ENCODE measurements around the gene DCC.

The DCC gene

GRCh38 chr18:52844323-52844722 is 504.3 kb downstream of the DCC start:
- no peak for DNase-seq

GRCh38 chr18:52845036-52845435 is 505.0 kb downstream of the DCC start:
- no peak for DNase-seq

- DNase-seq: no peak
Observed at GRCh38 chr18:52850031-52850560, 510.1 kb downstream of the DCC start.

DNA sequence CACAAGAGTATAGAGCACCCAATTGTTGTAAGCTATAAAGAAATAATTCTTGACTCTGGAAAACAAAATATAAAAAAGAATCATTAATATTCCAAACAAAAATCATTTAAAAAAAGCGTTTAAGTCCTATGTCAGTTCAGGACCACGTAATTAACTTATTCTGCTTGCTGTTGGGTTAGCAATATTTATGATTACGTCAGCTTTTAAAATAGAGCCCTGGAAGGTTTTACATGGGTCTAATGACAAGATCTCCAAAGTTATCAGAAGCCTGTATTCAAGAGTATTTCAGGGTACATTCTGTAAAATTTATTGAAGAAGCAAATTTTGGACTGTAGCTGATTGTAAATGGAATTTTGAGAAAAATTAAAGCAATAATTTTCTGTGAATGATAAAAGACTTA is 521.6 kb downstream of the DCC start:
- DNase-seq: no peak

- DNase-seq: no peak
Observed at GRCh38 chr18:52869349-52869923, 529.4 kb downstream of the DCC start.

DNA sequence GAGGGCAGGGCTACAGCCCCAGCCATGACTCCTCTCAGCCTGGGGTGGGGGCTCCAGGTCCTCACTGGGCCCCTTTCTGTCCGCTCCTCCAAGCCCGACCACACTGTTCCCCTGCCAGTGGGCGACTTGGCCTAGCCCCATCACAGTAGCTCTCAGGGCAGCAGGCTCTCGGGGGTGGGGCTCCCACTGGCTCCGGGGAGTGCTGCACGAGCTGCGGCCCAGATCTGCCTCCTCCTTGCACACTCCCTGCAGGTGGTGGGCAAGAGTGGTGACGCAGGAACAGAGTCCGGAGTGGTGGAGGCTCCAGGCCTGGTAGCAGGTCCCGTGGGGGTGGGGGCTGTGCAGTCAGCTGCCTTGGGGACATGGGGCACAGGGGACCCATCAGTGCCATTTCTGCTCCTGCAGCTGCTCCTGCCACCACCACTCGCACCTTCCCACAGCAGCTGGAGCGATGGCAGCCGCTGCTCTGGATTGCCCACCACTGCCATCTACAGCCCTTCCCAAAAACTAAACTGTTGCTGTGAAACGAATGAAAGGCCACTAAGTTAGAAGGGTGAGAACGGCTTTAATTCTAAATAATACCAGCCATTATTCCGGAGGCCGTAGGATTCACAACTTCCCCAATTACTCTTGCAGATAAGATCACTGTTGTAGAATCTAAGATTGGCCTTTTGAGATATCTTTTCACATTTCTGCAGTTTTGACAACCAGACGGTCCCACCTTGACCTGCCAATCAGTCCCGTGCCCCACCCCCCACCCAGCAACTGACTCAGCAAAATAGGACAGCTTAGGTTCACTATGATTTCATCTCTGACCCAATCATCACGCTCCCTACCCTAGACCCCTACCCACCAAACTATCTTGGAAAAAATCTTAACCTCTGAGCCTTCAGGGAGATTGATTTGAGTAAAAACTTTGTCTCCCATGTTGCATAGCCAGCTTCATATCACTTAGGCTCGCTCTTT is 530.2 kb downstream of the DCC start:
- no peak for DNase-seq

- DNase-seq: no peak
Observed at GRCh38 chr18:52874774-52875173, 534.8 kb downstream of the DCC start.

DNA sequence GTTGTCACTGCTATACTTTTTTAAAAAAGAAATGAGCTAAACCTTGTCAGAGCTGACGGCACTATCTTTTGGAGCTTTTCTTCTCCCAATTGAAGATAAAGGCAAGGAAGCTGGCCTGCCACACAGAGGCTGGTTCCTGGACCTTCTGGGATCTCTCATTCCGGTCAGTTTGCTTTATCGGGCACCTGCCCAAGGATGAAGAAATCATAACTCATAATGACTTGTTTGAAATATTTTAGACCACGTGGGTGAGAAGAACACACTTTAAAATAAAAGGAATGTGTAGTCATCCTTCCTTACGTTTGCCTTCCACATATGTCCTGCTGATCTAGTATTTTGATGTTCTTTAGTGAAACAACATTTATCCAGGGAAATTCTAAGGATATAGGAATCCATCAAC is 535.7 kb downstream of the DCC start:
- DNase-seq: no peak

GRCh38 chr18:52888014-52888413 is 548.0 kb downstream of the DCC start:
- no peak for DNase-seq

DNA sequence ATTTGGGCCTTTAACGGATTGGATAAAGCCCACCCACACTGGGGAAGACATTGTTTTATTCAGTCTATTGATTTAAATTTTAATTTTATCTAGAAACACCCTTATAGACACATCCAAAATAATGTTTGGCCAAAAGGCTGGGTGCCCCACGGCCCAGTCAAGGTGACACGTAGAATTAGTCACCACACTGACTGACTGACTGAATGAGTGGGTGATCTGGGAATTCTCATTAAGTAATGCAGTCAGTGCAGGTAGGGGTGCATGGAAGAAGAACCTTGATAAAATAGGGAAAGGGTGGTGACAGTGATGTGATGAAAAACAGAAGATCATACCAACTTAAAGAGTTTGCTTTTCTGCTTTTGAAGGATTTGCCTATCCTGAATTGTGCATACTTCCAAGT is 554.8 kb downstream of the DCC start:
- DNase-seq: no peak

GRCh38 chr18:52897611-52898484 is 557.9 kb downstream of the DCC start:
- no peak for DNase-seq

DNA sequence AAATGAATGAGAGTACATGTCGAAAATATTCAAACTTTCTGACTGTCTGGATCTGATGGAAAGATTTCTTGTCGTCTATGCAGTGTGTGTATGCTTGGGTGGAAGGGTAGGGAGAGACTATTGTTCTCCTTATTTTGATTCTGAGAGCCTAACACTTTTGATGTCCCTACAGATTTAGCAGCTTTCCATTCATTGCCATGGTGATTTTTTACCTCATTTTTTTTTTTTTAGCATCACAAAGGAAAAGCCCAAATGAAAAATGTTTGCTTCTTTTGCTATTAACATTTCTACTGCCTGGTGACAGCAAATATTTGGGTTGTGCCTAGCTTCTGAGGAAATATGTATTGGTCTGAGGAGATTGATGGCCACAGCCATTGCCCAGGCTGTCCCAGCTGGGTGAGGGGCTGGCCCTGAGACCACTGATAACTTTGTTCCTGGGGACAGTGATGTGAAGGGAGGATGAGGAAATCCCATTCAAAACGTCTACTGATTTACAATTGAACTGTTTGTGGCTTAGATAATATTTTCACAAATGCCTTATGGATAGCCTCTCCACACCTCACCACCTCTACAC is 558.6 kb downstream of the DCC start:
- no peak for DNase-seq

DNA sequence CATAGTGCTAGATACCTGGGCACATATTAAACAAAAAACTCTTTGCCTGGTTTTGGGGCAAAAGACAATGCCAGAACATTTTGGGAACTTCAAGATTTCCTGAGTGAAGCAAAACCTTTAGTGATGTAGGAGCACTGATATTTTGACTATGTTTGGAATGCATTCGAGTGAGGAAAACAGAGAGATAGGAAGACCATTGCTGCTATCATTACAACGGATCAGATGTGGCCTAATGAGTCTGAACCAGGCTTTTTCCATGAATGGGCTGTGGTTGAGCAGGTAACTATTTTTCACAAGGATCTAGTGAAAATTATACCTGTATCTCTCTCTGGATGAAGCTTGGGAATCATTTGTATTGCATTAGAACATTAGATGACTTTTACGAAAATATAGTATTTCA is 562.2 kb downstream of the DCC start:
- DNase-seq: no peak

DNA sequence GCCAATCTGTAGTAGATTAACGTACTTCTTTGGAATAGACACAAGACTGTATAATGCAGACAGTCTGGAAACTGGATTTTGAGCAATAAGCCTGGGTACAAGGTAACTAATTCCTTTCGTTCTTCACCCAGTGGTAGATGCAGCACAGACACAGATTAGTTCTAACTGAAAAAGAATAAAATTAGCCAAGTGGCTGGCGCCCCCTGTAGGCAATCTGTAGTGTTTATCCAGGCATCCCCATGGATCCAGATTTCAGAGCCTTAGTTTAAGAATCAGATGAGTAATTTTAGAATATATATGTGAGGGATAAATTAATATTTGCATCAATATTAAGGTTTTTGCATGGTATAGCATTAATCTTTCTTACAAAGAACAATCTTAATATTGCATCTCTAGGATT is 563.9 kb downstream of the DCC start:
- DNase-seq: no peak

GRCh38 chr18:52907543-52908308 is 567.7 kb downstream of the DCC start:
- DNase-seq: no peak

DNA sequence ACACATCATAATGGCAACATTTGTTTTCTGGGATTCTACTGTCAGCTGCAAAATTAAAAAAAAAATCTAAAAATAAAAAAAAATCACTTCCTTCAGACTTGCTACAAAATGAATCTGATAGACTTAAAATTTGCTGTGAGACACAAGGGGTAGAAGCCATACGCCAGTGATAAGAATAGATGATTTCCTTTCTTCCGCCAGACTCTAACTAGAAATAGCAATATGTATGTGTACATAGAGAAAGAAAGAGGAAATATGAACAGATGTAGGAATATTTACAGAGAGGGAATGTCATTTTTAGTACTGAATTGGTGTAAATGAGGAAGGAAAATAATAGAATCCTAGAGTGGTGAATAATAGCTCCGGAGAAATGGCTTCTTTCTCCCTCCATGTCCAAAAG is 574.2 kb downstream of the DCC start:
- no peak for DNase-seq

- DNase-seq: no peak
Observed at GRCh38 chr18:52920665-52921064, 580.7 kb downstream of the DCC start.

DNA sequence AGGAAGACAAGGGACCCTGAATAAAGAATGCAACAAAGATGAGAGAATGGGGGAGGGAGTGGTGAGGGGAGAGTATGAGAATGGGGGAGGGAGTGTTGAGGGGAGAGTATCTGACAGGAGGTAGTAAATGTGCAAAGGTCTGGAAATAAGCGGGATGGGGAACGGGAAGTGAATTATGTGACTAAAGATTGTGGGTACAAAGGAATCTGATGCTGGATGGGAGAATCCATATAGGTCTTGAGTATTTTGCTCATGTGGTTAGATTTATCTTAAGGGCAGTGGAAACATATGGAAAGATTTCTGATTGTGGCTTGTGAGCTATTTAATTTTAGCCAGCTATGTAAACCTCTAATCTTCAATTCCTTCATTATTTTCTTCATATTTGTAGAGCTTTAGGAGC is 593.4 kb downstream of the DCC start:
- DNase-seq: no peak

- no peak for DNase-seq
Observed at GRCh38 chr18:52936931-52937330, 596.9 kb downstream of the DCC start.

GRCh38 chr18:52937840-52938239 is 597.8 kb downstream of the DCC start:
- no peak for DNase-seq

GRCh38 chr18:52945552-52945951 is 605.6 kb downstream of the DCC start:
- no peak for DNase-seq

DNA sequence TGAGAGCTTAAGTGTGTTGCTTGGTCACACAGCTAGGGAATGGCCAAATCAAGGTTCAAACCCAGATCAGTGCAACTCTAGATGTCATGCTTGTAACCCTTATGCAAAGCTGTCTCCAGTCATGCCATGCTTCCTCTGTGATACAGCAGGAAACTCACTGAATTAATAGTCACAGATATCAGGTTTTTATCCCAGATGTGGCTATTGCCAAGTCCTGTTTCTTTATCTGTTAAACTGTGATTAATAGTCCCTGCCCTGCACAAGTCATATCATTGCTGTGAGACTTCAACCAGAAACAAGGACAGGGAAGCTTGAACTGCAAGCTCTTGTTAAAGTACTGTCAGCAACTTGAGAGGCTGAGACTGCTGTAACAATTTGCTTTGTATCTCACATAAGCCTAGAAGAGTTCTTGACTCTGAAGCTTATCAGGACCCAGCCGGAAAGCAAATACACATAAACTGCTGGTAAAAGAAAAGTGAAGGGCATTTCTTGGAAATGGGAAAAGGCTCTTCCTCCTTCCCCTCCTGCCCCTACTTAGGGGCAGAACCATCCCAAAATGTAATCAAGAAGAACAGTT is 609.0 kb downstream of the DCC start:
- no peak for DNase-seq

Measured in activated T-cell treated with anti-CD3 and anti-CD28 coated beads for 4 hours (primary cell).